ENCODE data around the gene POPDC2.

DNA sequence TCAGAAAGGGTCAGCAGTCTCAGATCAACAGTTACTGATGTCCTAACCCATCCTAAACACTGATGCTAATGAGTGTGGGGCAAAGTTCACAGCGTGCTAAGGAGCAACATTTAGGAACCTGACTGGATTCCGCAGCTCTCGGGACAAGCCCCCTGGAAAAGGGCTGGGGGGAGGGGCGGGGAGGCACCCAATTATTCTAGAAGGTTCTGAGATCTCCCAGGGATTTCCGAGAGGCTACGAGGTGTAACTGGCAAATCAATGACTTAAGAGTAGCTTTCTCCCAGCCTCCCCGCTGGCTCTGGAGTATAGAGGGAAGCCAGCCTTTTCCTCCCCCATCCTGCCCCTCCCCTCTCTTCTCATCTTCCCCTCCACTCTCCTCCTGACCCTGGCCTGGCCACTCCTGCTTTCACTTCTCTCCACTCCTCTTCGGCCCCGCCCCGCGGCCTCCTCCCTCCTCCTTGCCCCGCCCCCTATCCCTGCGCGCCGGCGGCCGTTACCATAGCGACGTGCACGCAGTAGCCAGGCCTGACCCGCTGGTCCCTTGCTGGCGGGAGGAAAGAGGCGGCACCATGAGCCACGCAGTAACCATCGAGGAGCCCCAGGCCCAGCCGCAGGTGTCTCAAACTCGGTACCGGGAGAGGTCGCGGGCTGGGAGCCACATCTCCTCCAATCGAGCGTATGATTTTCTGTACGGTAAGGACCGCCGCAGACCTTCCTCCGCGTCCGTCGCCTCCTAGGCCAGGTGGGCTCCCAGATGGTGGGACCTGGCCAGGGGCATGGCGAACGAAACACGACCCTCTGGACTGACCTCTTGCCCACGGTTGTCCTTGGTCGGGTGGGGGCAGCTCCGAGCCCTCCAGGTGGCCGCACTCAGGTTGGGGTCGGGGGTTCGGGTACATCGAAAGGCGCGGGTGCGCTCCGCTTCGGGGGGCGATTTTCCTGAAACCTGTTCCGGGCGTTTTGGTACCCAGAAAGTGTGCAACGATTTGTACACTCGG is 42.4 kb upstream of the POPDC2 start, which contains the start of gene CFAP91:
- TF ChIP-seq, protein P1, sequence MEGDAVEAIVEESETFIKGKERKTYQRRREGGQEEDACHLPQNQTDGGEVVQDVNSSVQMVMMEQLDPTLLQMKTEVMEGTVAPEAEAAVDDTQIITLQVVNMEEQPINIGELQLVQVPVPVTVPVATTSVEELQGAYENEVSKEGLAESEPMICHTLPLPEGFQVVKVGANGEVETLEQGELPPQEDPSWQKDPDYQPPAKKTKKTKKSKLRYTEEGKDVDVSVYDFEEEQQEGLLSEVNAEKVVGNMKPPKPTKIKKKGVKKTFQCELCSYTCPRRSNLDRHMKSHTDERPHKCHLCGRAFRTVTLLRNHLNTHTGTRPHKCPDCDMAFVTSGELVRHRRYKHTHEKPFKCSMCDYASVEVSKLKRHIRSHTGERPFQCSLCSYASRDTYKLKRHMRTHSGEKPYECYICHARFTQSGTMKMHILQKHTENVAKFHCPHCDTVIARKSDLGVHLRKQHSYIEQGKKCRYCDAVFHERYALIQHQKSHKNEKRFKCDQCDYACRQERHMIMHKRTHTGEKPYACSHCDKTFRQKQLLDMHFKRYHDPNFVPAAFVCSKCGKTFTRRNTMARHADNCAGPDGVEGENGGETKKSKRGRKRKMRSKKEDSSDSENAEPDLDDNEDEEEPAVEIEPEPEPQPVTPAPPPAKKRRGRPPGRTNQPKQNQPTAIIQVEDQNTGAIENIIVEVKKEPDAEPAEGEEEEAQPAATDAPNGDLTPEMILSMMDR (IDR thresholded peaks at IDR 0.05) = no peak
- TF ChIP-seq POLR2A (IDR thresholded peaks at IDR 0.05) = no peak
